Gastrocnemius medialis (tissue), 4 donors: ENCODE measurements around the gene FNBP1L. TPM values are rescaled to one million over a fixed set of nuclear protein-coding genes. Genes with fewer than 3 reads are reported as not detected.
A peak's percentile ranks its signal among the peaks of the same experiment; 100 is the strongest.

Source experiments
- ATAC-seq, 2 donors: fragments of 150-250 bp; one replicate each; pipeline ENCODE4 v1.9.1; 2016
- DNase-seq, 2 donors: peaks; one replicate each; pipeline ENCODE4 v3.0.0-alpha.2; 2019
- H3K27ac ChIP-seq, 4 donors: fragments of 200-600 bp; sonication (generic); 1 replicate in 1 of 4; 2 replicates in 3 of 4; pipeline ENCODE4 v1.5.1; 2016 to 2018; ENCODE audit warnings: mild to moderate bottlenecking in 2 of 4, moderate library complexity in 1 of 4
- H3K27me3 ChIP-seq, 3 donors: fragments of 200-600 bp; sonication (generic) in 2 of 3; 1 replicate in 1 of 3; 2 replicates in 2 of 3; pipeline versions ENCODE4 v1.5.1 to v1.6.0; 2016 to 2019; ENCODE audit warnings: mild to moderate bottlenecking in 1 of 3, moderate library complexity in 1 of 3
- H3K36me3 ChIP-seq, 2 donors: fragments of 200-600 bp; sonication (generic) in 1 of 2; one replicate each; pipeline ENCODE4 v1.5.1; 2017 to 2018
- H3K4me1 ChIP-seq, 2 donors: fragments of 200-600 bp; sonication (generic) in 1 of 2; one replicate each; pipeline ENCODE4 v1.5.1; 2016 to 2017; ENCODE audit warnings: mild to moderate bottlenecking in 2 of 2
- H3K4me3 ChIP-seq, 4 donors: fragments of 200-600 bp; sonication (generic) in 3 of 4; 1 replicate in 1 of 4; 2 replicates in 3 of 4; pipeline ENCODE4 v1.5.1; 2016 to 2019; ENCODE audit warnings: mild to moderate bottlenecking in 2 of 4
- H3K9me3 ChIP-seq, 3 donors: fragments of 200-600 bp; sonication (generic) in 2 of 3; 1 replicate in 1 of 3; 2 replicates in 2 of 3; pipeline ENCODE4 v1.5.1; 2016 to 2019
- CTCF ChIP-seq, 5 experiments: fragments of 450-650 bp in 3 of 5; fragments of 200-600 bp in 2 of 5; sonication (generic) in 2 of 5; IDR thresholded peaks in 4 of 5; conservative IDR thresholded peaks in 1 of 5; 1 replicate in 4 of 5; 2 replicates in 1 of 5; pipeline ENCODE4 v1.5.1; 2016 to 2019; ENCODE audit warnings: antibody characterized with exemption in 5 of 5, mild to moderate bottlenecking in 3 of 5, moderate library complexity in 3 of 5
- POLR2A ChIP-seq, 2 donors: fragments of 450-650 bp; IDR thresholded peaks; one replicate each; pipeline ENCODE4 v1.6.1; 2017; ENCODE audit warnings: antibody characterized with exemption in 2 of 2, mild to moderate bottlenecking in 2 of 2, moderate library complexity in 2 of 2
- in situ Hi-C, 4 donors: fragments of 200-750 bp; cut with MboI; loops; one replicate each; pipeline versions ENCODE4 v1.15.0 to v1.8.0; 2017; ENCODE audit warnings: low sequenced_read_pairs in 4 of 4
- intact Hi-C: fragments of 100-400 bp; cut with DNase I; formaldehyde crosslinking; loops from one replicate; pipeline ENCODE4 v1.15.1; 2023; ENCODE audit warnings: low total_unique reads
- total RNA-seq, 4 donors: library from RNA; depleted of rRNA; stranded (reverse); fragments of >200 nt; gene quantifications; one replicate each; pipeline versions ENCODE4 v1.1.0 to v1.2.3, GENCODE V29; 2016

The FNBP1L gene
- total RNA-seq, 4 donors from 2014 or later, result 16.0 to 35.1 (median 17.4) TPM

- no peaks in the 10 kb centered on the region for H3K36me3 ChIP-seq
- H3K4me1 ChIP-seq, result peaks cover 75 to 88% of the 10 kb centered on the region in 2 donors
- DNase-seq, result peak; percentile 63 to 78
- peak overlapping the region; percentile 84 to 90 (median 87) for H3K27ac ChIP-seq
- in situ Hi-C loops (no loop called here), intact Hi-C loops (no loop called here)
- H3K9me3 ChIP-seq, result no peaks in the 10 kb centered on the region
- no peaks in the 10 kb centered on the region for H3K27me3 ChIP-seq
- peak; percentile 30 for ATAC-seq
- H3K4me3 ChIP-seq, result no peak overlapping the region
- TF ChIP-seq CTCF (IDR thresholded peaks at IDR 0.05 in 4 of 5, conservative IDR thresholded peaks at IDR 0.05 in 1 of 5), result no peak
- TF ChIP-seq POLR2A (IDR thresholded peaks at IDR 0.05), result no peak
Observed at GRCh38 chr1:93597709-93598108, 149.8 kb downstream of the FNBP1L start.

- no peaks in the 10 kb centered on the region for H3K9me3 ChIP-seq
- ATAC-seq (no peak), DNase-seq (no peak)
- H3K4me1 ChIP-seq, result peaks cover 76 to 91% of the 10 kb centered on the region in 2 donors
- H3K4me3 ChIP-seq, result no peak overlapping the region
- no peak for TF ChIP-seq CTCF (IDR thresholded peaks at IDR 0.05 in 4 of 5, conservative IDR thresholded peaks at IDR 0.05 in 1 of 5)
- no peaks in the 10 kb centered on the region for H3K27me3 ChIP-seq
- peak overlapping the region; percentile 84 to 90 (median 87) for H3K27ac ChIP-seq
- in situ Hi-C loops, result no loop called here
- intact Hi-C loops, result no loop called here
- H3K36me3 ChIP-seq, result no peaks in the 10 kb centered on the region
Observed at GRCh38 chr1:93598396-93598795, 150.5 kb downstream of the FNBP1L start.

- ATAC-seq (peak; percentile 37 to 51), DNase-seq (peak in 1 of 2 donors; percentile 61)
- Histone ChIP-seq H3K27me3 (no peaks in the 10 kb centered on the region), H3K36me3 (no peaks in the 10 kb centered on the region), H3K27ac (peak overlapping the region; percentile 84 to 90 (median 87)), H3K4me1 (peaks cover 77 to 96% of the 10 kb centered on the region in 2 donors), H3K4me3 (no peak overlapping the region), H3K9me3 (no peaks in the 10 kb centered on the region)
- in situ Hi-C loops (no loop called here), intact Hi-C loops (no loop called here)
- TF ChIP-seq CTCF (IDR thresholded peaks at IDR 0.05 in 4 of 5, conservative IDR thresholded peaks at IDR 0.05 in 1 of 5), result no peak
- no peak for TF ChIP-seq POLR2A (IDR thresholded peaks at IDR 0.05)
Observed at GRCh38 chr1:93598861-93599439, 151.0 kb downstream of the FNBP1L start.

GRCh38 chr1:93599479-93599878 is 151.6 kb downstream of the FNBP1L start:
- Histone ChIP-seq H3K27ac (peak overlapping the region; percentile 84 to 90 (median 87)), H3K27me3 (no peaks in the 10 kb centered on the region), H3K9me3 (no peaks in the 10 kb centered on the region), H3K4me1 (peaks cover 78 to 98% of the 10 kb centered on the region in 2 donors), H3K36me3 (no peaks in the 10 kb centered on the region), H3K4me3 (no peak overlapping the region)
- in situ Hi-C loops (no loop called here), intact Hi-C loops (no loop called here)
- ATAC-seq (no peak), DNase-seq (no peak)
- no peak for TF ChIP-seq CTCF (IDR thresholded peaks at IDR 0.05 in 4 of 5, conservative IDR thresholded peaks at IDR 0.05 in 1 of 5)
- TF ChIP-seq POLR2A (IDR thresholded peaks at IDR 0.05), result no peak

GRCh38 chr1:93600663-93601062 is 152.7 kb downstream of the FNBP1L start:
- TF ChIP-seq CTCF (IDR thresholded peaks at IDR 0.05 in 4 of 5, conservative IDR thresholded peaks at IDR 0.05 in 1 of 5), result no peak
- TF ChIP-seq POLR2A (IDR thresholded peaks at IDR 0.05), result no peak
- intact Hi-C loops, result no loop called here
- H3K27me3 ChIP-seq, result no peaks in the 10 kb centered on the region
- H3K36me3 ChIP-seq, result no peaks in the 10 kb centered on the region
- no peak overlapping the region for H3K4me3 ChIP-seq
- peaks cover 76 to 98% of the 10 kb centered on the region in 2 donors for H3K4me1 ChIP-seq
- H3K27ac ChIP-seq, result peak overlapping the region; percentile 84 to 90 (median 87)
- no peaks in the 10 kb centered on the region for H3K9me3 ChIP-seq
- ATAC-seq (peak; percentile 52 to 66), DNase-seq (peak in 1 of 2 donors; percentile 83)
- in situ Hi-C loops, result no loop called here
